Neural progenitor cell (in vitro differentiated cells): ENCODE data around the gene RBM10. TPM values are rescaled to one million over a fixed set of nuclear protein-coding genes. Genes with fewer than 3 reads are reported as not detected.

Source experiments
- DNase-seq: peaks from one replicate; pipeline ENCODE4 v3.0.0-alpha.2; 2016; ENCODE audit warnings: low spot score
- H2AFZ ChIP-seq: fragments of 200-600 bp; sonication (generic); replicated peaks from 2 replicates; pipeline ENCODE4 v1.6.1; 2016; ENCODE audit warnings: antibody characterized with exemption
- H3F3A ChIP-seq: fragments of 200-600 bp; sonication (generic); 2 replicates; pipeline ENCODE4 v1.6.1; 2016; ENCODE audit warnings: antibody characterized with exemption, low read depth
- H3K27ac ChIP-seq: fragments of 200-600 bp; sonication (generic); 2 replicates; pipeline ENCODE4 v1.5.1; 2016; ENCODE audit warnings: mild to moderate bottlenecking
- H3K27me3 ChIP-seq: fragments of 200-600 bp; sonication (generic); 2 replicates; pipeline ENCODE4 v1.6.1; 2016; ENCODE audit warnings: mild to moderate bottlenecking, moderate library complexity
- H3K36me3 ChIP-seq: fragments of 200-600 bp; sonication (generic); 2 replicates; pipeline ENCODE4 v1.5.1; 2016
- H3K4me1 ChIP-seq: fragments of 200-600 bp; sonication (generic); 2 replicates; pipeline ENCODE4 v1.6.1; 2016; ENCODE audit warnings: mixed run types
- H3K4me2 ChIP-seq: fragments of 200-600 bp; sonication (generic); 2 replicates; pipeline ENCODE4 v1.6.1; 2016
- H3K4me3 ChIP-seq: fragments of 200-600 bp; sonication (generic); 2 replicates; pipeline ENCODE4 v1.5.1; 2016
- H3K79me2 ChIP-seq: fragments of 200-600 bp; sonication (generic); 2 replicates; pipeline ENCODE4 v1.6.1; 2016; ENCODE audit warnings: low read depth
- H3K9ac ChIP-seq: fragments of 200-600 bp; sonication (generic); 2 replicates; pipeline ENCODE4 v1.6.1; 2016
- H3K9me3 ChIP-seq: fragments of 200-600 bp; sonication (generic); 2 replicates; pipeline ENCODE4 v1.5.1; 2016; ENCODE audit warnings: low read depth
- H4K20me1 ChIP-seq: fragments of 200-600 bp; sonication (generic); 2 replicates; pipeline ENCODE4 v1.6.1; 2016; ENCODE audit warnings: low read depth
- H3K27ac Mint-ChIP-seq: 3 replicates; pipeline ENCODE4 v1.8.0; 2021; ENCODE audit warnings: mixed read lengths
- H3K27me3 Mint-ChIP-seq: 2 replicates; pipeline ENCODE4 v1.8.0; 2022; ENCODE audit warnings: low read depth, mild to moderate bottlenecking, inconsistent platforms, moderate library complexity, mixed read lengths; ENCODE audit not compliant: insufficient read depth
- H3K36me3 Mint-ChIP-seq: 3 replicates; pipeline ENCODE4 v1.8.0; 2021; ENCODE audit warnings: mixed read lengths
- H3K4me1 Mint-ChIP-seq: 3 replicates; pipeline ENCODE4 v1.8.0; 2021; ENCODE audit warnings: mixed read lengths
- H3K4me3 Mint-ChIP-seq: 3 replicates; pipeline ENCODE4 v1.8.0; 2021; ENCODE audit warnings: mild to moderate bottlenecking, moderate library complexity, mixed read lengths
- H3K9me3 Mint-ChIP-seq: 3 replicates; pipeline ENCODE4 v1.8.0; 2020; ENCODE audit warnings: mixed read lengths
- CTCF ChIP-seq: fragments of 200-600 bp; sonication (generic); IDR thresholded peaks from 2 replicates; pipeline ENCODE4 v1.5.1; 2017; ENCODE audit warnings: antibody characterized with exemption, mild to moderate bottlenecking
- EZH2 ChIP-seq: fragments of 200-600 bp; sonication (generic); IDR thresholded peaks from 2 replicates; pipeline ENCODE4 v1.6.1; 2017; ENCODE audit warnings: antibody characterized with exemption, mild to moderate bottlenecking, moderate library complexity
- EZH2phosphoT487 ChIP-seq: fragments of 200-600 bp; sonication (generic); IDR thresholded peaks from 2 replicates; pipeline ENCODE4 v1.6.1; 2017; ENCODE audit warnings: antibody characterized with exemption
- total RNA-seq: library from RNA; depleted of rRNA; stranded (reverse); fragments of >200 nt; gene quantifications from 2 replicates; pipeline ENCODE4 v1.2.3, GENCODE V29; 2015; ENCODE audit warnings: low replicate concordance

The RBM10 gene
- total RNA-seq, 1 donor from 2014 or later: 26.5 TPM

GRCh38 chrX:47197526-47197925 is 52.5 kb downstream of the RBM10 start:
- TF ChIP-seq EZH2 (no peak), CTCF (no peak), EZH2phosphoT487 (no peak)
- no peaks in the 10 kb centered on the region for H3K9me3 Mint-ChIP-seq
- peaks cover 78% of the 10 kb centered on the region for H3K79me2 ChIP-seq
- DNase-seq: no peak
- no peaks in the 10 kb centered on the region for H3F3A ChIP-seq
- peaks cover 52% of the 10 kb centered on the region for H3K4me1 Mint-ChIP-seq
- H3K27me3 Mint-ChIP-seq: peaks cover 6% of the 10 kb centered on the region
- H3K27me3 ChIP-seq: peaks cover 2% of the 10 kb centered on the region
- H3K4me3 ChIP-seq: peak overlapping the region; percentile 92
- peak overlapping the region; percentile 99 for H3K4me2 ChIP-seq
- peaks cover 35% of the 10 kb centered on the region for H3K4me1 ChIP-seq
- H3K27ac ChIP-seq: peak overlapping the region; percentile 27
- peaks cover 7% of the 10 kb centered on the region for H3K36me3 ChIP-seq
- no peak overlapping the region for H2AFZ ChIP-seq
- no peaks in the 10 kb centered on the region for H3K9me3 ChIP-seq
- no peak overlapping the region for H3K9ac ChIP-seq
- peaks cover 79% of the 10 kb centered on the region for H4K20me1 ChIP-seq
- H3K27ac Mint-ChIP-seq: peak overlapping the region; percentile 61
- peak overlapping the region; percentile 99 for H3K4me3 Mint-ChIP-seq
- H3K36me3 Mint-ChIP-seq: peaks cover 63% of the 10 kb centered on the region

GRCh38 chrX:47198026-47198686 is 53.1 kb downstream of the RBM10 start:
- Histone ChIP-seq H3K27me3 (no peaks in the 10 kb centered on the region), H3K27ac (no peak overlapping the region), H3K4me2 (peak overlapping the region; percentile 99), H3F3A (peaks cover 2% of the 10 kb centered on the region), H3K9ac (no peak overlapping the region), H4K20me1 (peaks cover 80% of the 10 kb centered on the region), H2AFZ (no peak overlapping the region), H3K9me3 (no peaks in the 10 kb centered on the region), H3K36me3 (peaks cover 7% of the 10 kb centered on the region), H3K79me2 (peaks cover 78% of the 10 kb centered on the region), H3K4me3 (peak overlapping the region; percentile 92), H3K4me1 (peaks cover 35% of the 10 kb centered on the region)
- Mint-ChIP-seq H3K36me3 (peaks cover 66% of the 10 kb centered on the region), H3K9me3 (no peaks in the 10 kb centered on the region), H3K4me1 (peaks cover 48% of the 10 kb centered on the region), H3K27ac (no peak overlapping the region), H3K4me3 (no peak overlapping the region), H3K27me3 (peaks cover 6% of the 10 kb centered on the region)
- TF ChIP-seq EZH2: no peak
- no peak for TF ChIP-seq CTCF
- TF ChIP-seq EZH2phosphoT487: no peak
- DNase-seq: peak; percentile 51

- Mint-ChIP-seq H3K9me3 (no peaks in the 10 kb centered on the region), H3K27ac (no peak overlapping the region), H3K36me3 (peaks cover 69% of the 10 kb centered on the region), H3K4me1 (peaks cover 43% of the 10 kb centered on the region), H3K4me3 (peak overlapping the region; percentile 24), H3K27me3 (peaks cover 6% of the 10 kb centered on the region)
- Histone ChIP-seq H3K79me2 (peaks cover 77% of the 10 kb centered on the region), H3K4me1 (peaks cover 35% of the 10 kb centered on the region), H3K4me2 (no peak overlapping the region), H3K9ac (no peak overlapping the region), H3F3A (peaks cover 4% of the 10 kb centered on the region), H3K4me3 (no peak overlapping the region), H4K20me1 (peaks cover 83% of the 10 kb centered on the region), H2AFZ (no peak overlapping the region), H3K27me3 (no peaks in the 10 kb centered on the region), H3K36me3 (peaks cover 7% of the 10 kb centered on the region), H3K27ac (no peak overlapping the region), H3K9me3 (no peaks in the 10 kb centered on the region)
- DNase-seq: no peak
- TF ChIP-seq EZH2phosphoT487 (no peak), EZH2 (no peak), CTCF (no peak)
Observed at GRCh38 chrX:47198687-47199080, 53.7 kb downstream of the RBM10 start.
